GM12891 (cell line): ENCODE data around the gene CDH4.

Experiments used
- PAX5 ChIP-seq: IDR thresholded peaks from 2 replicates; pipeline ENCODE4 v1.6.1; 2011; ENCODE audit warnings: low read length, moderate library complexity, mild to moderate bottlenecking; ENCODE audit not compliant: insufficient read depth, severe bottlenecking
- POLR2A ChIP-seq: IDR thresholded peaks from 2 replicates; pipeline ENCODE4 v1.6.1; 2011; ENCODE audit warnings: low read depth, low read length, control low read depth

GRCh38 chr20:61844621-61845020 lies 592.6 kb downstream of the CDH4 start:
- TF ChIP-seq POLR2A (no peak), PAX5 (no peak)
